ENCODE data around the gene FAM171A2. TPM values are rescaled to one million over a fixed set of nuclear protein-coding genes. Genes with fewer than 3 reads are reported as not detected.

FAM171A2 gene
- total RNA-seq, 4 donors from 2014 or later, result 0.10 to 0.47 (median 0.23) TPM; not detected in 1

- in situ Hi-C loops (cut with MboI; ENCODE audit: low sequenced_read_pairs in 4 of 4), result no loop called here
- intact Hi-C loops (cut with DNase I; ENCODE audit: low total_unique reads), result no loop called here
- Histone ChIP-seq H3K36me3 (no peaks in the 10 kb centered on the region), H3K9me3 (no peaks in the 10 kb centered on the region), H3K27me3 (peaks cover 37 to 38% (median 37%) of the 10 kb centered on the region in 3 donors), H3K27ac (no peak overlapping the region), H3K4me1 (peaks cover 7 to 18% of the 10 kb centered on the region in 2 donors), H3K4me3 (no peak overlapping the region)
- TF ChIP-seq CTCF (IDR thresholded peaks at IDR 0.05 in 4 of 5, conservative IDR thresholded peaks at IDR 0.05 in 1 of 5) (no peak), POLR2A (IDR thresholded peaks at IDR 0.05) (no peak)
- ATAC-seq (no peak), DNase-seq (no peak)
These were observed 51.1 kb downstream of the FAM171A2 start for GRCh38 chr17:44312396-44313104.

- in situ Hi-C loops (cut with MboI; ENCODE audit: low sequenced_read_pairs in 4 of 4), result no loop called here
- DNase-seq (no peak), ATAC-seq (no peak)
- H3K27ac ChIP-seq, result no peak overlapping the region
- H3K9me3 ChIP-seq, result no peaks in the 10 kb centered on the region
- H3K27me3 ChIP-seq, result peaks cover 33 to 39% (median 34%) of the 10 kb centered on the region in 3 donors
- no peak overlapping the region for H3K4me3 ChIP-seq
- peaks cover 7 to 22% of the 10 kb centered on the region in 2 donors for H3K4me1 ChIP-seq
- intact Hi-C loops (cut with DNase I; ENCODE audit: low total_unique reads), result no loop called here
- H3K36me3 ChIP-seq, result no peaks in the 10 kb centered on the region
- no peak for TF ChIP-seq POLR2A (IDR thresholded peaks at IDR 0.05)
- TF ChIP-seq CTCF (IDR thresholded peaks at IDR 0.05 in 4 of 5, conservative IDR thresholded peaks at IDR 0.05 in 1 of 5), result no peak
These were observed 52.0 kb downstream of the FAM171A2 start for GRCh38 chr17:44311562-44312181.

GRCh38 chr17:44310609-44311376 is 52.9 kb downstream of the FAM171A2 start:
- intact Hi-C loops (cut with DNase I; ENCODE audit: low total_unique reads), result no loop called here
- peaks cover 25 to 39% (median 26%) of the 10 kb centered on the region in 3 donors for H3K27me3 ChIP-seq
- in situ Hi-C loops (cut with MboI; ENCODE audit: low sequenced_read_pairs in 4 of 4), result no loop called here
- TF ChIP-seq CTCF (IDR thresholded peaks at IDR 0.05 in 4 of 5, conservative IDR thresholded peaks at IDR 0.05 in 1 of 5) (no peak), POLR2A (IDR thresholded peaks at IDR 0.05) (no peak)
- peaks cover 7 to 22% of the 10 kb centered on the region in 2 donors for H3K4me1 ChIP-seq
- DNase-seq (no peak), ATAC-seq (no peak)
- no peak overlapping the region for H3K4me3 ChIP-seq
- no peak overlapping the region for H3K27ac ChIP-seq
- H3K36me3 ChIP-seq, result no peaks in the 10 kb centered on the region
- H3K9me3 ChIP-seq, result no peaks in the 10 kb centered on the region

GRCh38 chr17:44310188-44310587 is 53.5 kb downstream of the FAM171A2 start:
- TF ChIP-seq CTCF (IDR thresholded peaks at IDR 0.05 in 4 of 5, conservative IDR thresholded peaks at IDR 0.05 in 1 of 5) (no peak), POLR2A (IDR thresholded peaks at IDR 0.05) (no peak)
- DNase-seq (no peak), ATAC-seq (no peak)
- in situ Hi-C loops (cut with MboI; ENCODE audit: low sequenced_read_pairs in 4 of 4), result no loop called here
- peaks cover 21 to 39% (median 25%) of the 10 kb centered on the region in 3 donors for H3K27me3 ChIP-seq
- H3K27ac ChIP-seq, result no peak overlapping the region
- intact Hi-C loops (cut with DNase I; ENCODE audit: low total_unique reads), result no loop called here
- H3K9me3 ChIP-seq, result no peaks in the 10 kb centered on the region
- peaks cover 7 to 22% of the 10 kb centered on the region in 2 donors for H3K4me1 ChIP-seq
- no peak overlapping the region for H3K4me3 ChIP-seq
- no peaks in the 10 kb centered on the region for H3K36me3 ChIP-seq

All from gastrocnemius medialis (tissue), 4 donors.